ENCODE data around the gene ARHGAP15.

The ARHGAP15 gene

DNA sequence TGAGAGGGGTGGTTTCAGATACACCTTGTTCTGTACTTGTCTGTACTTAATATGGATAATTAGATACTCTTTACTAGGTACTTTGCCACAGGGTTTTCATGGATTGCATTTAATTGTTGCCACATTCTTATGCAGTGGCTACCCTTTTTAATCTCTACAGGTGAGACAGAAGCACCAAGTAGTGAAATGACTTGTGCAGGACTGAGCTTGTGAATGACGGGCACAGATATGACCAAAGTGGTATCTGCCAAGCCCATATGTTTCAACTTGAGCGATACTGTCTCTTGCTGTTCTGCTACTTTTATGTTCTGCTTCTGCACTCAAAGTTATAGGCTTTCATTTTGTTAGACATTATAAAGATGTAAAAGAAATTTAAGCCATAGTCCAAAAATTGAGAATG, 288.2 kb downstream of the ARHGAP15 start:
- DNase-seq = no peak

DNA sequence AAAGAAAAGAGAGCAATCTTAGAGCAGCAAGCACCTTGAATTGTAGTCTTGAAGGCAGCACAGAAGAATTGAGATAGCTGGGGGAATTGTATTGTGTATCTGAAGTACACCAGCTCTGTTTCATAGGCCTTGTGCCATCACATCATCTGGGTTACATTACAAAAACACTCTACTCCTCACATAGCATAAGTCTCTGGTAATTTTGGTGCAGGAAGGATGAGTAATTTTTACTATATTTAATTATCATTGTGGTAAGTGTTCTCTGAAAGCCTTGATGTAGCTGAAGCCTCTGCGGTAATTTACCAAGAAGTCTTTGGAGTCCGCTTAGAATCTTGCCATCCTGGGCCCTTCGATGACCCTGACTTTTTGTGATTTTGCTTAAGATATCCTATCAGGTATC, 291.1 kb downstream of the ARHGAP15 start:
- no peak for DNase-seq

DNA sequence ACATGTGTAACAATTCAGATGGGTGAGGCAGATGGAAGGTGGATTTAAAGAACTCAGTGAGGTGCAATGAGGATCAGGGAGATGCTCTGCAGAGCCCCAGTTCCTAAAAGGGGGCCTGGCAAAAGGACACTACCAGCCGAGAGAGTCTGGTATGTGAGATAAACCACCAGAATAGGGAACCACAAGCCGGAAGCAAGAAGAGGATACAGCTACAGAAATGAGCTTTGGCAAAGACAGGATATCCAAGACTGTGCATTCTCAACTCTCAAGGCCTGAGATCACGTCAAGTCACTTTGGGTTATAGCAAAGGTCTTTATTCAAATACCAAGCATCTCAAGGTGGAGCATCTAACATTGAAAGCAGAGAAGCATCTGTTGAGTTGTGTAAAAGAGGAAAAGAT, 293.5 kb downstream of the ARHGAP15 start:
- no peak for DNase-seq

DNA sequence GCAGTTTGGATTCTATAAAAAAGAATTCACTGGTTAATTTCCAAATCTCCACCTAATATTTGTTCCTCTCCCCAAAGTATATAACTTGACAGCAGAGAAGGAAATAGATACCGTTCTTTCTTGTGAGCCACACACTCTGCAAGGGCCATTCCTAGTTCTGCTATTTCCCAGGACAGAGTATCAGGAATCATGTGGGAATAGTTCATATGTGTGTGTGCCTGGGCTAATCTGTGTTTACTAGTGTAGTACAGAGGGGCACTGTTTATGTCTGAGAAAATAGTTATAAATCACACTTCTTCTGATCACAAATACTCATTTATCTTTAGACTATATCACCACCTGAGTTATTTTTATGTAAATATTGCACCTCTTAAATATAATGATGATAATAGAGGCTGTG, 296.7 kb downstream of the ARHGAP15 start:
- DNase-seq = no peak

DNA sequence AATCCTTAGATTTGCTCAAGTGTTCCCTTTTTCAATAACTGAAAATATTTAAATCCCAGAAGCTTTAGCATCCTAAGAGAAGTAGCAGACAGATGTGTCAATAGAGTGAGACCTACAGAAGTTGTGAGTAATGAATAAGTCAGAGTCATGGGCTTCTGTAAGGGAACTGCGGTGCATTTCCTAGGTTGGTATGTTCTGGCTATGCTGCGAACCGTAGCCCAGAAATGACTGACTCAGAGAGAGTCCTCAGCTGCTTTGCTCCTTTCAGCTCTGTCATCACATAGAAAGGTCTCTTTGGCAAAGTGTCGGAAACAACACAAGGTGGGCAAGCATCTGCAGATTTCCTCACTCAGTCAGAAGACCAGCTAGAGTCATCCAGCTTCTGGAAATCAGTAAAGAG, 297.1 kb downstream of the ARHGAP15 start:
- no peak for DNase-seq

DNA sequence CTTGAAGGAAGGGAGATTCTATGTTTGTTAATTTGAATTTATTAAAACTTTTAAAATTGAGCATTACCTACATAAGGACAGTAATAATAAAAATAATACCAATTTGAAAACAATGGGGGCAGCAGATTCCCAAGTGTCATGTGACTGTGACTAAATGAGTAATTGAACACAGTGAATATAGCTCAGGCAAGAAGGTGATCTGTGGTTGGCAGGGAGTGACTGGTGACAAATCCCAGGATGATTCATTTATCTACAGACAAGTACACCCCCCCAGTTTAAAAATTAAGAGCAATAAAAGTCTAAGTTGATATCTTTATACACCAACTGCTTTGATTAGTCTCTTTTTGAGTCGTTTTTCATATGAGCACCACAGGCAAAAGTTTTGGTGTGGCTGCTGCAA, 299.5 kb downstream of the ARHGAP15 start:
- no peak for DNase-seq

DNA sequence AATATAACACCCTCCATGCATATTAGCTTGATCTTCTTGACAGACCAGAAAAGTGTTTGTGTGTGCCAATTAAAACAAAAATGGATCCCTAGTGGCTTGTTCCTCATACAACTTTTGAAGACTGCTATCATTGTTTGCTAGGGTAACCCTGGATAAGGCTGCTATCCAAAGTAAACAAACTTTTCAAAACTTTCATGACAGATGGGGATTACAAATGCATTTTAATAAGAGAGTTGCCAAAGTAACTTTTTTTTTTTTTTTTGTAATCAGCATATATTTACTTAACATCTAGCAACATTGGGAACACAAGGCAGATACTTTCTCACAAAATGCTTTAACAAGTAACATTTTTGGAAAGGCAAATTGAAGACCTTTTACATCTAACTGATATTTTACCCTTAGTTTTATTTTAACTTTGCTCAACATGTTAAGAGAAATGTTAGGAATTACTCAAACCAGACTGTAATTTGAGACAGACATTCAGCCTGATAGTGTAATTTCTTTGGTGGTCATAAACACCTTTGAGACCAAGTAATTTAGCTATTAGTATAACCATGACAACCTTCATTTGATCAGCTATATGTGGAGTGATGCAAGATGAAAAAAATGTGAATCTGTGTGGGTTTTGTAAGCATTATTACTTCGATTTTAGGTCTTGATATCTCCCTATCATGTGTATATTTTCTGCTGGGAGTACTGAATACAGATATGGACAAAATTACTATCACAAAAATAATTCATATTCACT, 300.9 kb downstream of the ARHGAP15 start:
- DNase-seq = no peak

DNA sequence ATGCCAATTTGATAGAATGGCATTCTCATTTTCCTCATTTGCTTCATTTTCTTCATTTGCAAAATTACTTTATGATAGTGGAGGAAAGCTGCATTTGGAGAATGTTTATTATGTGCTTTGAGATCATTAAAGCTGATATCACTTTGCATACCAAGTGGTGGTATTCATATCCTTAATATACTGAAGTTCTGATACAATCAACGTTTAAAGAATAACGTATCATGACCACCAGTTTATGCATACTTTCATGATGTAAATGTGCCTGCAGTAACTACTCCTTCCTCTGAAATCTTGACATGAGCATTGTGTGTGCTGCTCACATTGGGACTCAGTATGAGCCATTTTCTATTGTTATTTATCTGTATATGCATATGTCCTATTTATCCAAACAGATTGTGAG, 302.1 kb downstream of the ARHGAP15 start:
- no peak for DNase-seq

DNA sequence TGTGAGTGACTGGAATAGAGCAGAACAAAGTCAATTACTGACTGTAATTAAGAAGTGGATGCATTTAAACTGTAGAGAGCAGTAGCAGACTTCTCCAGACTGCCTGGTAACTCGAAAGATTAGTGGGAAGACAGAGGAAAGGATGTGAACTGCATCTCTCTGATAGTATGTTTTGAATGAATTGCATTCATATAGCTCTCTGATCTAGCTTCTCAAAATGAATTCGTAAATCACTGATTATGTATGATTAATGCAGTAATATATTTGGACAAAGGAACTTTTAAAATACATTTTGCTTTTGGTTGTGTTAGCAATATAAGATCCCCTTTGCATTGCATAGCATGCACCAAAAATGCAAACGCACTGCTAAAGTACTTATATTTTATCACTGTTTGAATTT, 304.0 kb downstream of the ARHGAP15 start:
- no peak for DNase-seq

DNA sequence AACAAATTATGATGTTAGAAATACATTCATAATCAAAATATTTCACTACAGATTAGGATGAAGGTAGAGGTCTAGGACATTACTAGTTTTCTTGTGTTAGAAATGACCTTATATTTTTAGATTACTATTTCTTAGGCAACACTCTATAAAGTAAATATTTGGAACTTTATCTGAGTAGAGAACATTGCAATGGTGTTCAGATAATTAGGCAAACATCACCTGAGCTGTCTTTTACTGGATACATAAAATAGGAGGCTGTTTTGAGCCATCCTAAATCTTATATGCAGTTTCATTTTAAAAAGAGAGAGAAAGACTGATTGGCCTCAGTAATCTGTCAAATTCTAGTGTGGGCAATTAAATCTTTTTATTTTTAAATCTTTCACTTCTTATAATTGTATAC, 304.6 kb downstream of the ARHGAP15 start:
- no peak for DNase-seq

DNA sequence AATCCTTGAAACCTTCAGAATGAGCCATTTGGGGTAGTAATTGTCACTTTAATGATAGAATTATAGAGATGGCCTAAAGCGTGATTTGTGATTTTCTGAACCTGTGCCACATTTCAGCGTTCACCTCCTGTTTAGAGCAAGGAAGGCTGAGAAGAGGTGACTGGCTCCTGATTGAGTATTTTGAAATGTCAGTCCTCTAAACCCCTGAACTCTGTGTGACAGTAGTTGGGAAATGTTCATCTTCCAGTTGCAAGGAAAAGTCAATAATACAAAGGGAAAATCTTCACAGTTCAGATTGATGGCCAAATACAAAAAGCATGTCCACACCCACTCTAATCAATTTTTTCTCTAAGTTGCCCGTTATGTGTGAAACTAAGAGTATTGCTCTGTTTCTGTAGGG, 305.2 kb downstream of the ARHGAP15 start:
- DNase-seq = no peak

DNA sequence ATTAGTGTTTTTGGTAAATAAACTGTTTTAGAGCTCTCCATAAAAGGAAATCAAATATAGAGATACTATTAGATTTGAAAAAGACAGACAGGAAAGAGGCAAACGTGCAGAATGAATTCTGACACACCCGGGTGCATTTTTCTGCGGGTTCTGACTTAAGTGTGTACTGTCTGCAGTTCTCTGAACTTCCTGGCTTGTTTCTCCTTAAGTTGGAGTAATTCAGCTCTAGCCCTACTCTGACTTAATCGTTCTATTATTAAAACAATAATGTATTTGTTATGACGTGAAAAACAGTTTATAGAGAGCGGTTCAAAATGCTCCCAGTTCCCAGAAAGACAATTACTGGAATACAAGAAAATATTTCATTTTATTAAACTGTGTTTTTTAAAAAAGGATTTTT, 305.9 kb downstream of the ARHGAP15 start:
- DNase-seq = no peak

DNA sequence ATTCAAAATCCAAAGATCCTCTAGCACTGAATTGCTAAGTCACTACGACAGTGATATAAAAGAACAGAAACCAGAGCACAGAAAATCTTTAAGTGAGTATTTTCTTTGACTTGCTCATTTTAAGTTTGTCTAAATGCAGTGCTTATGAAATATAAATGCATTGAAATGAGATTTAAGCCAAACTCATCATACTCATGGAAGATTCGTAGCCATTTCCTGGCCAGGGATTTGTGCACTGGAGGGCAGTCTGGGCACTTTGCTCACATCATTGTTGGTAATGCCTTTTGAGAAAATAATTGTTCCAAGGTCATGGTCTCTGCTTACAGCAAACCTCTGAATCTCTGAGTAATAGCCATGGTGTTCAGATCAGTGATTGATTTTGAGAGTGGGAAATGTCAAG, 307.7 kb downstream of the ARHGAP15 start:
- DNase-seq = no peak

DNA sequence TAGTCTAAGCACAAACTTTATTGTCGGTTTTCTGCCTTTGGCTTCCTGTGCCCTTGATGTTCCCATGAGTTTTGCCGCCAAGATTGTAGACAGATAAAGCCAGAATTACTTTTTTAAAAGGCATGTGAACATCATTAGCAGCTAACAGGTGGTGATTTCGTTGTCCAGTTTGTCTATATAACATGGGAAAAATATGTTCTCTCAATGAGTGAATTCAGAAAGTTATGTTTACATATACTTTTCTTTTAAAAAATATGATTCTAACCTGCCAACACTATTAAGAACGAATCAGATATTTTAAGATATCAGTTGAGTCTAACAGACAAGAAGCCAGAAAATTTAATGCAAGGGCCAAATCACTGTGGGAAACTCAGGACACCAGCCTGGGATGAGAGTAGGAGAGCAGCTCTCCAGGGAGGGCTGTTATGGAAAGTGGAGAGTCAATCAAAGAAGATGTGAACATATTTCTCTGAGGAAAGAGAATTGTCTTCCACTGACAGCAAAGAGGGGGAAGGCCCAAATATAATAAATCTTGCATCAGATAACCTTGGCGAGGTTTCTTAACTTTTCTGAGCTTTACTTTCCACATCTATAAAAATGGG, 311.3 kb downstream of the ARHGAP15 start:
- no peak for DNase-seq

DNA sequence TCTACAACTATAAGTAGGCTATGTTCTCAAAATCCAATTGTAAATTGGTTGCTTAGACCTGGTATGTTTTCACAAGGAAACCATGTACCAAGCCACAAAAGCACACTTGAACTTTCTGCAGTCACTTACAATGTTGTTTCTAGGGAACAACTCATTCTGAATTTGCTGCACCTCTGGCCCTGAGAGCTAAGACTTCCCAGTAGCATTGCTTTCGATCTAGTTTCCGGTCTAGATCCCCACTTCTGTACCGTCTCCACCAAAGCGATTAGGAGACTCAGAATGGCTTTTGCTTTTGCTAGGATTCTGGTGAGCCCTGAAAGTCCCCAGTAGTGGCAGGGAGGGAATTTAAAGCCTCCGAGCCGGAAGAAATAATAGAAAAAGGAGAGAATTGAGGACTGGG, 313.0 kb downstream of the ARHGAP15 start:
- no peak for DNase-seq

DNA sequence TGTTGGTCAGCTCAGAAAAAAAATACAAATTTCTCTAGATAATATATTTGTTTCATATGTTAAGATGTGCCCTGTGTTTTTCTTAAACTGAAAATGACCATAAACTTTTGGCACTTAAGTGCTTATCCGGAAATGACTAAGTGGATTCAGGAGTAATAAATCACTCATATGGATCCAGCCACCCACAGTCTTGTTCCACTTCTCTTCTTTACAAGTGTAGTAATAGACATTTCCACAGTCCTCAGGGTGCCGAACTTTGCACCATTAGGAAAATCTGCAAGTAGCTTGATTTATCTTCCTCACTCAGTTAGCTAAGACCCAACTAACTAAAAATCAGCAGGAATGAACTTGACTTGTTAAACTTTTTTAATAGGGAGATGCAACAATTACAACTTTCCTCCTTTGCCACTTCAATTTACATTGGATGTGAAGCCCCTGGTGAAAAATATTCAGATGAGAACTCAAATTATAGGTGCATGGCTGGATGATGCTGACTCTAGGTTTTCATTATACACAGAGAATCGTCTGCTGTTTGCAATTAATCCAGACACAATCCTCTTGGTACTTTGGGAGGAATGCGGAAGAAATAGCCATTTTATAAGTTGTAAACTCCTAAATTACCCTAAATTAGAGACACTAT, 322.5 kb downstream of the ARHGAP15 start:
- peak; percentile 2 for DNase-seq

DNA sequence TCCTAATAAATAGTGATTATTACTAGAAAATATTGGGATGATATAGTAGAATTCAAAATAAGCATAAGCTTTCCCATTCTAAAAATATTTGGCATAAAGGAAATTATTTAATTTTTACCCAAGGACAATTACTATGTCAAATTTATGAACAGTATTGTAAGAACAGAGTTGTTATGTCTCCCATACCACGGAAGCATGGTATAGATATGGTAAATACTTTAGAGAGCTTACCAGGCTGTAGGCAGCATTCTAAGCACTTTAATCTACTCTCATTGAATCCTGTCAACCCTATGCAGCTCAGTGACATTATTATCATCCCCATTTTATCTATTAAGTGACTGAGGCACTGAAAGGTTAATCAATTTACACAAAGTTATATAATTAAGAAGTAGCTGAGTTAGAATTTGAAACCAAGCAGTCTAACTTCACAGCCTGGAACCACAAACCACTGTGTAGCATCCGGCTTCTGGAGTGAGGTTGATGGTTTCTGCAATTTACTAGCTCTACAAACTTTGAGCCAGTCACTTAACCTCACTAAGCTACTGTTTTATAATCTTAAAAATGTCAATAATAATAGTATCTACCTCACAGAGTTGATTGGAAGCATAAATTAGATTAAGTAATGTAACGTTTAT, 323.7 kb downstream of the ARHGAP15 start:
- peak; percentile 8 for DNase-seq

DNA sequence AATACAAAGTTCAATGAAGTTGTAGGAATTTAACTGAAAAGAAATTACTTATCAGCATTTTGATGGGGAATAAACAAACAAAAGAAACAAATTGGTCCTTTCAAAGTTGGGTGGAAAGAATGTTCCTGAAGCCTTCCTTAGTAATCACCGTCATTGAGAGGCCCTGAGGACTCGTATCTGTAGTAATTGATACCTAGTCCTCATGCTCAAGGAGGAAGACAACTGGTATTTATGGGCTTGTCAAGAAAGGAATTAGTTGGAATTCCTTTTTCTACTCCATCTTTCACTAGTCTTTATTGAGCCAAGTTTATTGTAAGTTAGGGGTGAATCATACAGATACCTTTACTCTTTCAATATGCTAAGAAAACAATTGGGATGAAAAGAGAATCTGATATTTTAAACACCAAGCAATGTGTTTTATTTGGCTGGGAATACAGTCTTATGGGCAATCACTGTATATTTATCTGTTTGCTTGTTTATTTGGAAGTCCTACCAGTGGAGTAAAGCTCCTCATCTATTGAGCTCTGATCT, 324.8 kb downstream of the ARHGAP15 start:
- DNase-seq = no peak

DNA sequence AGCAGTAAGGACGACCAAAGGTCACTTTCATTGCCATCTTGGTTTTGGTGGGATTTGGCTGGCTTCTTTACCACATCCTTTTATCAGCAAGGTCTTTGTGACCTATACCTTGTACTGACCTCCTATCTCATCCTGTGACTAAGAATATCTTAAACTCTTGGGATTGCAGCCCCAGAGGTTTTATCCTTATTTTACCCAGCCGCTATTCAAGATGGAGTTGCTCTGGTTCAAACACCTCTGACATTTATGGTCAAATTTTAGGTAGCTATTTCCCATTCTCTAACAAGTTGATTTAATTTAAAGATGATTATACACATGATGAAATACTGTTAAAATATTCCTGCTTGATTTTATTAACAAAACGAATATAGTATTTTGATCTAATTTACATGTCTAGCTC, 326.1 kb downstream of the ARHGAP15 start:
- no peak for DNase-seq

DNA sequence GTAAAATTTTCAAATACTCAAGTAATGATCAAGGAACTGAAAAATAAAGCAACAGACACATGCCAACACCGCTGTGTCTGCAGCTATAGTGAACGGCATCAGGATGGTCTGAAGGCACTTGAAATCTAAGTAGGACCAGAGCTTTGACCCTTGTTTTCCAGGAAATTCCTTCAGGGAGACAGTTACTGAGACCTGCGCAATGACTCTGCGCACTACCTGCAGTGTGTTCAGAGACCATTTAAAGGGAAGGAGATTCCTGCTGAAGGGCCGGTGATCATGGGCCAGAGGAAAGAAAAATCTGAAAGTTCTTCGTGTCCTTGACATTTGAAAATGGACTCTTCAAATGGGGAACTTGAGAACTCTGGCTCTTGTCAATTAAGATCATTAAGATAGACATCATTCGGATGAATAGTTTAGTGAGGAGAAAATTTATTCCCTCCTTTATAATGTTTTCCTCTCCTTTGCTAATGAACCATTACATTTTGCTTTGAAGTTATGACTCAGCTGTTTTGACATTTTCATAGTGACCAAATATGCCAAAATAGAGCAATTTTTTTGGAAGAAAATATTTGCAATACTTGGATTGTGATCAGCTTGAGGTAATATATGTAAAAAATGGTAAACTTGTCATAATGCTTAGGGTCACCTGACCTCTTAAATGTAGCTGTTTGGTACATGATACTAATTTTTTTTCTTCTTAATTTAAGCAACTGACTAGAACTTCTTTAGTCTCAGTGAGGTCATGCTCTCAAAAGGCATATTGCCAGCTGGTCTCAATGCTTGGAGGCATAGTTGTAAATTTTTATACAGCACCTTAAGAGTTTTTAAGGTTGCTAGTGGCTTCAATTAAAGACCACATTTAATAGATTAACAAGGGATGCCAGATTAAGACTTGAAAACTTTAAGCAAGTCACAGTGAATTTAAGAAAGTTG, 329.3 kb downstream of the ARHGAP15 start:
- DNase-seq = no peak

DNA sequence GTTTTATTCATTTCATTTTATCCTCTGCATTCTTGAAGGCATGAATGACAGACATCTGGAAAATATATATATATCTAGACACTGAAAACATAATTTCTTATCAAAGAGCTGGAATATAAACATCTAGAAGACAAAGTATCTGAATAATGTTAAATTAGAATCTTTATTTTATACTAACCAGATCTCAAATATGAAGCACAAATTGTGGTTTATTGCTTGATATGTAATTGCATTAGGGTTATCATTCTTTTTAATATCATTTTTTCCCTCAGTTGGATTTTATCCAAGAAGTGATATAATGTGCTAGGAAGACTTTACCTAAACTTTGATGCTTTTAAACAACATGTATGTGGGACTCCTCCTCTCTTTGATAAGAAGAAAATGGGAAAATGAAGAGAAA, 331.2 kb downstream of the ARHGAP15 start:
- DNase-seq = no peak

DNA sequence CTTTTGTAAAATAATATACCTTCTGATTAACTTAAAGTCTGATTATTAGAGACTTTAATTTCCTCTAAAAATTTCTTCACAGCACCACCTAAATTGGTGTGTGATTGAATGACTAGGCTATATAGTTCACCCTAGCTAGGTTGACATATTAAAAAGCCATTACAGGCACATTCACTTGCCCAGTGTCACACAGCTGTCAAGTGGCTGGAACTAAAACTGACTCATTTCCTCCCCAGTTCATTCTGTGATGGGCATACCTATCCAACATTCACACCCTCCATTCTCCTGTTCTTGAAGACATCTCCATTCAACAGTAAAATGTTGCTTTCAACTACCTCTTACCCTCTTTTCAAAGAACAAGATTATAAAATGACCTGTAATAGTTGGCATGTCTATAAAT, 334.5 kb downstream of the ARHGAP15 start:
- no peak for DNase-seq

DNA sequence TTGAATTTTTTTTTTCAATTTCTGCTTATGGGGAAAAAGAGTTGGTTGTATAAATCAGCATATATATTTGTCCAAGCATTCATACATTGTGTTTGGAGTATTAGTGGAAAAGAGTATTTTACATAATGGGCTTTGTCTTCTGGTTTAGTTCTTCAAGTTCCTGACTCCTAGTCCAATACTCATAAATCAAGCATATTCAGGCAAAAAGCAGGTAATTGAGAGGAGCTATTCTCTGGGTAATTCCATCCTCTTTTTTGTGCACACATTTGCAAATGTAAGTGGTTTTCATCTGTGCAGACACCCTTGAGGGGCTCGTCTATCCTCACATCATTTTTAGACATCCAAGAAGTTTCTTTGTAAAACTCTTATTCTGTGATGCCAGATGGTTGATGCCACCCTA, 337.2 kb downstream of the ARHGAP15 start:
- no peak for DNase-seq

All from stimulated activated CD4-positive, alpha-beta T cell treated with anti-CD3 and anti-CD28 coated beads, Interleukin-1b, Interleukin-23, amount 100 ng/mL, for 48 hours (primary cell).